HepG2 (cell line): Measurements from ENCODE around the gene GRK5. TPM values are rescaled to one million over a fixed set of nuclear protein-coding genes. Genes with fewer than 3 reads are reported as not detected.

ENCODE experiments used
- CREM ChIP-seq, 2 experiments: sonication (generic) in 1 of 2; formaldehyde crosslinking in 1 of 2; IDR thresholded peaks; 2 replicates each; pipeline versions ENCODE4 v1.4.0 to v1.6.1; 2016 to 2020; ENCODE audit warnings: antibody characterized with exemption in 1 of 2, mild to moderate bottlenecking in 1 of 2, missing genetic modification reagents in 1 of 2
- EHMT2 ChIP-seq: fragments of 200-600 bp; sonication (generic); IDR thresholded peaks from 2 replicates; pipeline ENCODE4 v1.7.0; 2017; ENCODE audit warnings: antibody characterized with exemption, low read depth, low read length, borderline replicate concordance
- ETS1 ChIP-seq: sonication (generic); formaldehyde crosslinking; IDR thresholded peaks from 2 replicates; pipeline ENCODE4 v1.4.0; 2020; ENCODE audit warnings: missing genetic modification reagents
- FOXM1 ChIP-seq: sonication (generic); formaldehyde crosslinking; IDR thresholded peaks from 2 replicates; pipeline ENCODE4 v1.5.0; 2020; ENCODE audit warnings: missing genetic modification reagents
- FUBP1 ChIP-seq: sonication (generic); formaldehyde crosslinking; IDR thresholded peaks from 2 replicates; pipeline ENCODE4 v1.5.1; 2020; ENCODE audit warnings: missing genetic modification reagents, mild to moderate bottlenecking, borderline replicate concordance
- HNRNPLL ChIP-seq: fragments of 200-400 bp; formaldehyde crosslinking; IDR thresholded peaks from 2 replicates; pipeline ENCODE4 v1.6.1; 2017; ENCODE audit warnings: mild to moderate bottlenecking, low read depth, low read length; ENCODE audit not compliant: poor library complexity, severe bottlenecking
- IKZF5 ChIP-seq: IDR thresholded peaks from 2 replicates; pipeline ENCODE4 v1.6.1; 2018; ENCODE audit warnings: missing genetic modification reagents, mild to moderate bottlenecking, missing compliant biosample characterization
- KIAA2018 ChIP-seq: sonication (generic); formaldehyde crosslinking; IDR thresholded peaks from 2 replicates; pipeline ENCODE4 v1.5.0; 2020; ENCODE audit warnings: mild to moderate bottlenecking, missing genetic modification reagents, borderline replicate concordance
- MEF2D ChIP-seq: sonication (generic); formaldehyde crosslinking; IDR thresholded peaks from 2 replicates; pipeline ENCODE4 v1.5.1; 2020; ENCODE audit warnings: mild to moderate bottlenecking, missing genetic modification reagents
- MLLT10 ChIP-seq: sonication (generic); formaldehyde crosslinking; IDR thresholded peaks from 2 replicates; pipeline ENCODE4 v1.4.0; 2020; ENCODE audit warnings: missing genetic modification reagents
- MTA3 ChIP-seq: sonication (generic); formaldehyde crosslinking; IDR thresholded peaks from 2 replicates; pipeline ENCODE4 v1.4.0; 2020; ENCODE audit warnings: missing genetic modification reagents
- SIN3B ChIP-seq: fragments of 150-350 bp; IDR thresholded peaks from 2 replicates; pipeline ENCODE4 v1.6.1; 2014; ENCODE audit warnings: low read length
- ZFY ChIP-seq: sonication (generic); formaldehyde crosslinking; IDR thresholded peaks from 2 replicates; pipeline ENCODE4 v1.4.0; 2020; ENCODE audit warnings: missing genetic modification reagents
- ZNF136 ChIP-seq: sonication (generic); formaldehyde crosslinking; IDR thresholded peaks from 2 replicates; pipeline ENCODE4 v1.8.1; 2022; ENCODE audit warnings: low read depth, mild to moderate bottlenecking, moderate library complexity, missing genetic modification reagents
- ZNF569 ChIP-seq: sonication (generic); formaldehyde crosslinking; IDR thresholded peaks from 2 replicates; pipeline ENCODE4 v1.5.0; 2020; ENCODE audit warnings: mild to moderate bottlenecking, missing genetic modification reagents, moderate library complexity, borderline replicate concordance
- polyA plus RNA-seq, 8 experiments: library from polyadenylated mRNA; depleted of rRNA in 3 of 8; stranded (reverse) in 7 of 8; unstranded in 1 of 8; fragments of >200 nt; fragmentation: Illumina TruSeq in 4 of 8; extraction: Trizol in 4 of 8; gene quantifications; 2 replicates each; pipeline versions ENCODE4 v1.2.1 to v1.2.3, GENCODE V29; 2011 to 2016; ENCODE audit warnings: low read depth in 4 of 8, missing spikeins in 1 of 8, mixed read lengths in 1 of 8; ENCODE audit not compliant: insufficient read depth in 1 of 8
- total RNA-seq, 5 experiments: library from RNA; depleted of rRNA; stranded (reverse); fragments of >200 nt; fragmentation: Illumina TruSeq; extraction: Trizol; gene quantifications; 2 replicates each; pipeline ENCODE4 v1.2.3, GENCODE V29; 2016; ENCODE audit warnings: low read depth in 1 of 5

Gene GRK5
- total and polyA plus RNA-seq, 2 of the 13 experiments (the other 11 are each of a cell fraction or from before 2014, with no cell fraction given), result 10.4 to 12.6 TPM

GRCh38 chr10:119270762-119271366 is 63.5 kb downstream of the GRK5 start (continued):
- TF ChIP-seq FUBP1 (CRISPR knock-in tag), result no peak
- TF ChIP-seq SIN3B, result no peak
- no peak for TF ChIP-seq MLLT10
- TF ChIP-seq IKZF5 (CRISPR knock-in tag), result peak; percentile 27; the same call in 1 of the 2 replicates
- TF ChIP-seq HNRNPLL, result peak; percentile 27
- peak; percentile 50; the same call in 1 of the 2 replicates for TF ChIP-seq ZNF569 (CRISPR knock-in tag)
- no peak for TF ChIP-seq ZNF136 (CRISPR knock-in tag)
- TF ChIP-seq CREM (IDR thresholded peaks at IDR 0.05), result peak; percentile 24; the same call in 1 of the 2 replicates
- no peak for TF ChIP-seq CREM (CRISPR knock-in tag; IDR thresholded peaks at IDR 0.05)
- TF ChIP-seq ETS1 (CRISPR knock-in tag), result 0 out of 2 replicates have a peak, but pooled peaks have one; percentile 8
- TF ChIP-seq MEF2D (CRISPR knock-in tag), result peak; percentile 75; the same call in 1 of the 2 replicates
- TF ChIP-seq FOXM1, result no peak
- no peak for TF ChIP-seq MTA3 (CRISPR knock-in tag)
- TF ChIP-seq EHMT2, result no peak
- TF ChIP-seq KIAA2018, result no peak
- peak; percentile 65 for TF ChIP-seq ZFY (CRISPR knock-in tag)
